RWPE1 (cell line): Measurements from ENCODE around the gene CHST13.
A peak's percentile ranks its signal among the peaks of the same experiment; 100 is the strongest.

Experiments
- CTCF ChIA-PET: fragments of 350-600 bp; sonication (Branson Sonifier 250); formaldehyde crosslinking; extraction: SDS; loops from one replicate; lab custom pipeline; 2021; lab: Yijun Ruan, JAX
- POLR2A ChIA-PET: fragments of 400-600 bp; formaldehyde crosslinking; extraction: SDS; loops from one replicate; lab custom pipeline; 2020; ENCODE audit warnings: antibody characterized with exemption; ENCODE audit not compliant: low non-redundant PET; lab: Yijun Ruan, JAX
- DNase-seq: peaks from one replicate; pipeline ENCODE4 v3.0.0; 2012; ENCODE audit warnings: low spot score
- H3K27ac ChIP-seq: fragments of 450-650 bp; 2 replicates; pipeline ENCODE4 v1.5.1; 2017
- CTCF ChIP-seq: fragments of 450-650 bp; conservative IDR thresholded peaks from 2 replicates; pipeline ENCODE4 v1.5.1; 2017; ENCODE audit warnings: low read depth, mild to moderate bottlenecking

The CHST13 gene

GRCh38 chr3:126487151-126487771 lies 36.7 kb upstream of the CHST13 start:
- peak; percentile 73 for DNase-seq
- no peak for TF ChIP-seq CTCF
- CTCF ChIA-PET = interaction anchor here (0.5 to 0.6 kb wide), 3 partner anchors 21 to 1061 kb away, joined by 3 to 4 read pairs (median 3); no protein-coding TSS in a partner anchor
- POLR2A ChIA-PET = no interaction called here
- H3K27ac ChIP-seq = peak overlapping the region; percentile 74

GRCh38 chr3:126488185-126488584 lies 35.8 kb upstream of the CHST13 start:
- no peak overlapping the region for H3K27ac ChIP-seq
- DNase-seq = no peak
- TF ChIP-seq CTCF = no peak
- ChIA-PET CTCF (no interaction called here), POLR2A (no interaction called here)

GRCh38 chr3:126488886-126489569 lies 34.9 kb upstream of the CHST13 start:
- no peak overlapping the region for H3K27ac ChIP-seq
- no peak for DNase-seq
- CTCF ChIA-PET = no interaction called here
- no peak for TF ChIP-seq CTCF
- POLR2A ChIA-PET = no interaction called here

- ChIA-PET POLR2A (no interaction called here), CTCF (interaction anchor here (0.6 kb wide), 2 partner anchors 20 to 1278 kb away, joined by 3 read pairs; no protein-coding TSS in a partner anchor)
- TF ChIP-seq CTCF = no peak
- no peak for DNase-seq
- H3K27ac ChIP-seq = no peak overlapping the region
Observed at GRCh38 chr3:126490619-126491018, 33.3 kb upstream of the CHST13 start.

- no peak for TF ChIP-seq CTCF
- CTCF ChIA-PET = interaction anchor here (0.7 kb wide), 1 partner anchor 1239 kb away, joined by 3 read pairs; no protein-coding TSS in a partner anchor
- no peak overlapping the region for H3K27ac ChIP-seq
- POLR2A ChIA-PET = no interaction called here
- DNase-seq = no peak
Observed at GRCh38 chr3:126491221-126492013, 32.5 kb upstream of the CHST13 start.

- TF ChIP-seq CTCF = no peak
- CTCF ChIA-PET = no interaction called here
- no peak overlapping the region for H3K27ac ChIP-seq
- POLR2A ChIA-PET = no interaction called here
- no peak for DNase-seq
Observed at GRCh38 chr3:126493051-126493450, 30.9 kb upstream of the CHST13 start.
